Ectodermal cell (in vitro differentiated cells): ENCODE data around the gene FCN2.

ENCODE experiments used
- H3K27ac ChIP-seq: 2 replicates; pipeline ENCODE4 v1.7.0; 2013; ENCODE audit warnings: mild to moderate bottlenecking, low read depth, low read length; ENCODE audit not compliant: insufficient read depth, poor library complexity, severe bottlenecking
- H3K27me3 ChIP-seq: 2 replicates; pipeline ENCODE4 v1.7.0; 2013; ENCODE audit warnings: mild to moderate bottlenecking, low read length; ENCODE audit not compliant: insufficient read depth, control insufficient read depth, poor library complexity, severe bottlenecking
- H3K36me3 ChIP-seq: one replicate; pipeline ENCODE4 v1.7.0; 2013; ENCODE audit warnings: low read length; ENCODE audit not compliant: control insufficient read depth, insufficient read depth
- H3K4me1 ChIP-seq: one replicate; pipeline ENCODE4 v1.7.0; 2013; ENCODE audit warnings: low read length; ENCODE audit not compliant: control insufficient read depth, insufficient read depth
- H3K4me3 ChIP-seq: 2 replicates; pipeline ENCODE4 v1.7.0; 2013; ENCODE audit warnings: low read depth, low read length, control low read depth; ENCODE audit not compliant: insufficient read depth
- H3K9me3 ChIP-seq: 2 replicates; pipeline ENCODE4 v1.7.0; 2013; ENCODE audit warnings: mild to moderate bottlenecking, low read length, moderate library complexity; ENCODE audit not compliant: control insufficient read depth
- WGBS, 2 experiments: methylation state at CpG; one replicate each; pipeline ENCODE4 v1.1.7; 2013; ENCODE audit warnings: missing lambda C conversion rate in 2 of 2; 5-methylcytosine and 5-hydroxymethylcytosine counted together

FCN2 gene

GRCh38 chr9:134933076-134933659 is 52.6 kb downstream of the FCN2 start:
- WGBS, 2 experiments: 93 to 94% methylated on average over 10 of the region's 10 CpGs
- H3K27me3 ChIP-seq: no peaks in the 10 kb centered on the region
- H3K4me3 ChIP-seq: no peak overlapping the region

GRCh38 chr9:134935056-134935640 is 54.5 kb downstream of the FCN2 start:
- H3K27ac ChIP-seq: peak overlapping the region; percentile 80
- no peak overlapping the region for H3K4me3 ChIP-seq
- peaks cover 44% of the 10 kb centered on the region for H3K4me1 ChIP-seq
- H3K27me3 ChIP-seq: no peaks in the 10 kb centered on the region
- 31 to 38% methylated on average over 17 of the region's 17 CpGs for WGBS, 2 experiments
- H3K36me3 ChIP-seq: no peaks in the 10 kb centered on the region
- no peaks in the 10 kb centered on the region for H3K9me3 ChIP-seq

More at GRCh38 chr9:134933076-134933659, 52.6 kb downstream of the FCN2 start:
- H3K36me3 ChIP-seq: no peaks in the 10 kb centered on the region
- H3K4me1 ChIP-seq: peaks cover 40% of the 10 kb centered on the region
- no peak overlapping the region for H3K27ac ChIP-seq
- H3K9me3 ChIP-seq: no peaks in the 10 kb centered on the region

GRCh38 chr9:134935701-134936345 is 55.2 kb downstream of the FCN2 start:
- WGBS, 2 experiments: 89 to 93% methylated on average over 24 to 27 of the region's 27 CpGs
- no peaks in the 10 kb centered on the region for H3K36me3 ChIP-seq
- H3K4me3 ChIP-seq: no peak overlapping the region
- H3K9me3 ChIP-seq: no peaks in the 10 kb centered on the region
- H3K27me3 ChIP-seq: no peaks in the 10 kb centered on the region
- H3K4me1 ChIP-seq: peaks cover 47% of the 10 kb centered on the region
- H3K27ac ChIP-seq: peak overlapping the region; percentile 80

- Histone ChIP-seq H3K27me3 (no peaks in the 10 kb centered on the region), H3K9me3 (no peaks in the 10 kb centered on the region), H3K4me3 (no peak overlapping the region), H3K27ac (no peak overlapping the region), H3K36me3 (no peaks in the 10 kb centered on the region), H3K4me1 (peaks cover 47% of the 10 kb centered on the region)
- 85 to 91% methylated on average over 12 to 13 of the region's 13 CpGs for WGBS, 2 experiments
These were observed 55.9 kb downstream of the FCN2 start for GRCh38 chr9:134936346-134937163.
